Measurements from ENCODE around the gene SEPTIN12.

GRCh38 chr16:4766875-4767628 lies 21.1 kb downstream of the SEPTIN12 start, which contains the start of gene ZNF500:
- TF ChIP-seq CTCF (conservative IDR thresholded peaks at IDR 0.05) (no peak), EZH2 (IDR thresholded peaks at IDR 0.05; ENCODE audit: low read depth) (no peak)

All from PC-9 (cell line).